ENCODE data around the gene FCN3.

FCN3 gene

DNA sequence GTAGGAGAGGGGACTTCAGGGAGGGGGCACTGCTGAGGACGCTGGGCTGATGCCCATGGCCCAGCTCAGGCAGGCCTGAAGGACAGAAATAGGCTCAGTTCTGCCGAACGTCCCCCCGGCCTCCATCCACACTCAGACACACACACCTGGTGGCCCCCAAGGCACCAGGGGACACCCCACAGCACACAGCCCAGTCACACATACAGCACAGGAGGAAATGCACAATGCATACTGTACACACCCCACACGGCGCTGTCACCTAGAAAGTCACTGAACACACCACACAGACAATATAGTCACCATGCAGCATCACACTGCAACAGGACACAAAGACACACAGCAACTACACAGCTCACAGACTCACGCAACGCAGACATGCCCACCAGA lies 32.2 kb downstream of the FCN3 start:
- Mint-ChIP-seq H3K4me1 (peaks cover 61% of the 10 kb centered on the region), H3K9me3 (no peaks in the 10 kb centered on the region), H3K27me3 (no peaks in the 10 kb centered on the region), H3K27ac (peak overlapping the region; percentile 90), H3K4me3 (peak overlapping the region; percentile 90), H3K36me3 (peaks cover 43% of the 10 kb centered on the region)
- DNase-seq = peak; percentile 57
- CTCF ChIA-PET = interaction anchor here (0.6 to 3.2 kb wide), 8 partner anchors 10 to 321 kb away, joined by 3 to 26 read pairs (median 4); no protein-coding TSS in a partner anchor

GRCh38 chr1:27341525-27342252 lies 32.9 kb downstream of the FCN3 start, which contains the start of gene SYTL1:
SYTL1 (plus strand) TSS chr1:27342022; CDS start chr1:27345335, 3,313 bp downstream.
- peaks cover 41% of the 10 kb centered on the region for H3K36me3 Mint-ChIP-seq
- H3K27me3 Mint-ChIP-seq = no peaks in the 10 kb centered on the region
- peaks cover 59% of the 10 kb centered on the region for H3K4me1 Mint-ChIP-seq
- peak within 1 kb of the TSS; percentile 90 for H3K4me3 Mint-ChIP-seq
- peak within 1 kb of the TSS; percentile 90 for H3K27ac Mint-ChIP-seq
- CTCF ChIA-PET = interaction anchor here (0.6 to 3.2 kb wide), 8 partner anchors 9 to 50 kb away, joined by 3 to 26 read pairs (median 4); partner anchors contain the start of gene GPR3
- DNase-seq = peak; percentile 81
- H3K9me3 Mint-ChIP-seq = no peaks in the 10 kb centered on the region

GRCh38 chr1:27339213-27339612 lies 35.4 kb downstream of the FCN3 start:
- Mint-ChIP-seq H3K27me3 (no peaks in the 10 kb centered on the region), H3K27ac (peak overlapping the region; percentile 30), H3K36me3 (peaks cover 40% of the 10 kb centered on the region), H3K9me3 (no peaks in the 10 kb centered on the region), H3K4me1 (peaks cover 45% of the 10 kb centered on the region), H3K4me3 (no peak overlapping the region)
- no peak for DNase-seq
- CTCF ChIA-PET = interaction anchor here (0.7 to 1.5 kb wide), 3 partner anchors 18 to 56 kb away, joined by 3 read pairs; no protein-coding TSS in a partner anchor

GRCh38 chr1:27338751-27339150 lies 35.9 kb downstream of the FCN3 start:
- CTCF ChIA-PET = interaction anchor here (0.7 to 1.5 kb wide), 3 partner anchors 19 to 57 kb away, joined by 3 read pairs; no protein-coding TSS in a partner anchor
- Mint-ChIP-seq H3K36me3 (peaks cover 43% of the 10 kb centered on the region), H3K4me1 (peaks cover 40% of the 10 kb centered on the region), H3K27me3 (no peaks in the 10 kb centered on the region), H3K4me3 (no peak overlapping the region), H3K9me3 (no peaks in the 10 kb centered on the region), H3K27ac (no peak overlapping the region)
- DNase-seq = no peak

DNA sequence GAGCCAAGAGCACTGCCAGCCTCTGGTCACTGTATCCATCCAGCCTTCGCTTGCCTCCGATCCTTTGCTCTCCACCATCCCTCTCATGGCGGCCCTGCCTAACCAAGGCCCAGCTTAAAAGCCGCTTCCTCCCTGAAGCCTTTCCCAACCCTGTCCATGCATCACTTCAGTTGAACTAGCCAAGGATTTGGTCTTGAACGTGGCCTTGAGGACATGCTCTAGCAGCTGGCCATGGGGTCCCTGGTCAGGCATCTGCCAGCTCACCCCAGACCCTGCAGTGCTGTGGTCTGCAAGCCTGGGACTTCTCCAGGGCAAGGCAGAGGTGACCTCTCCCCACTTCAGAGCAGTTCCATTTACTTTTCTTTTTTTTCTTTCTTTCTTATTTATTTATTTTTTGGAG lies 37.9 kb downstream of the FCN3 start:
- no peak for DNase-seq
- Mint-ChIP-seq H3K27ac (no peak overlapping the region), H3K27me3 (no peaks in the 10 kb centered on the region), H3K4me1 (peaks cover 43% of the 10 kb centered on the region), H3K9me3 (no peaks in the 10 kb centered on the region), H3K4me3 (no peak overlapping the region), H3K36me3 (peaks cover 40% of the 10 kb centered on the region)
- CTCF ChIA-PET = interaction anchor here (0.6 kb wide), 1 partner anchor 39 kb away, joined by 3 read pairs; no protein-coding TSS in a partner anchor

DNA sequence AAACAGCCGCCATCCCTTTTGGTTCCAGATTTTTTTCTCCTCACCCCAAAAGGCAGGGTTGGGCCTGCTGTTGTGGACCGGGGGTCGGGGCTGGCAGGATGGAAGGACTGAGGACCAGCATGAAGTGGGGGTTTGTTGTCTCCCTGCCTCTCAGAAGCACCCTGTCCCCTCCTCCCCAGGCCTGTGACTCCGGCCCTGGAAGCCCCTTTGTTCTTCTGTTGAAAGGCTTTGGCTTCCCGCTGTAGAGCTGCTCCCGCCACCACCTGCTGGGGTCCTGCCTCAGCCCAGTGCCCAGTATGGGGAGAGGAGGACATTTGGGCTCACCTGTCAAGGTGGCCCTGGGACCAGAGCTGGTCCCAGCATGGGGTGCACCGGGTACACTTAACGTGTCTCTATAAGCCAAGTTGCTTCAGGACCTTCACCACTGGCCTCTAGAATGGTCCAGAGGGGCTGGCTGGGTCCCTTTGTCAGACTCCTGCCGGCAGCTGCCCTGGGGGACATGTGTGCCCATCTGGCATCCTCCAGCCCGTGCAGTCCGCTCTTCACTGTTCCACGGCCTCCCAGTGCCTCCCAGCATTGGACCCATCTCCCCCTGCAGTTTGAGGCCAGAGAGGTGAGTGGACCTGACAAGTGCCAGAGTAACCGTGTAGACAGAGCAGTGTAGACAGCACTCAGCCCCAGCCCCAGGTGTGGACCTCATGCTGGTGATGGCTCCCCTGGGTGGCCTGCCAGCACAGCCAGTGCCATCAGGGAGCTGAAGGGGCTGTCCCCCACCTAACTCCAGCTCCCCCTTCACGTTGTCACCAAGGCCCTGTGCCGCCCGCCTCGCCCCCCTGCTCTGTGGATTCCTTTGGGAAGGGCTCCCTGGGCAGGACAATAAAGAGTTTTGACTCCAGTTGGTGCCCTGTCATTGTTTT lies 38.9 kb downstream of the FCN3 start:
- no peak overlapping the region for H3K4me3 Mint-ChIP-seq
- H3K9me3 Mint-ChIP-seq = no peaks in the 10 kb centered on the region
- no peak overlapping the region for H3K27ac Mint-ChIP-seq
- DNase-seq = no peak
- CTCF ChIA-PET = interaction anchor here (0.9 to 1.4 kb wide), 3 partner anchors 52 to 60 kb away, joined by 4 read pairs; no protein-coding TSS in a partner anchor
- H3K27me3 Mint-ChIP-seq = no peaks in the 10 kb centered on the region
- H3K4me1 Mint-ChIP-seq = peaks cover 43% of the 10 kb centered on the region
- peaks cover 40% of the 10 kb centered on the region for H3K36me3 Mint-ChIP-seq

DNA sequence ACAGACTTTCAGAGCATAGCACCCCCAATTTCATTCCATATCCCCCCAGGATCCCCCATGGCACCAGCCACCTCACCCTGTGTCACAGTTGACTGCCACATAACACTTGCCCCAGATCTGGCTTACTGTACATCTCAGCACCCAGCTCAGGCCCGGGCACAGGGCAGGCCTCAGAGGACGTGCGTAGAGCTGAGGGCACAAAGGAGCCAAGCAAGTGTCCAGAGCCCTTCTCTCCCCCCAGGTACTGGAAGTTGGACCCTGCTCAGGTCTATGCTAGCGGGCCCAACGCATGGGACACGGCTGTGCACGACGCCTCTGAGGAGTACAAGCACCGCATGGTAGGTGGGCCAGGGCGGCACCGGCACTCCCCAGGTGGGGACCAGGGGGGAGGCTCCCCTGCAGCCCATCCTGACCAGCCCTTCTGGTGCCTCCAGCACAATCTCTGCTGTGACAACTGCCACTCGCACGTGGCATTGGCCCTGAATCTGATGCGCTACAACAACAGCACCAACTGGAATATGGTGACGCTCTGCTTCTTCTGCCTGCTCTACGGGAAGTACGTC lies 40.8 kb downstream of the FCN3 start:
- no peak overlapping the region for H3K27ac Mint-ChIP-seq
- peaks cover 43% of the 10 kb centered on the region for H3K36me3 Mint-ChIP-seq
- H3K4me1 Mint-ChIP-seq = peaks cover 31% of the 10 kb centered on the region
- H3K9me3 Mint-ChIP-seq = no peaks in the 10 kb centered on the region
- CTCF ChIA-PET = interaction anchor here (0.7 to 5.9 kb wide), 16 partner anchors 8 to 391 kb away, joined by 3 to 46 read pairs (median 6); partner anchors contain the start of genes CD164L2, MAP3K6 and SYTL1
- no peaks in the 10 kb centered on the region for H3K27me3 Mint-ChIP-seq
- no peak overlapping the region for H3K4me3 Mint-ChIP-seq
- DNase-seq = no peak

DNA sequence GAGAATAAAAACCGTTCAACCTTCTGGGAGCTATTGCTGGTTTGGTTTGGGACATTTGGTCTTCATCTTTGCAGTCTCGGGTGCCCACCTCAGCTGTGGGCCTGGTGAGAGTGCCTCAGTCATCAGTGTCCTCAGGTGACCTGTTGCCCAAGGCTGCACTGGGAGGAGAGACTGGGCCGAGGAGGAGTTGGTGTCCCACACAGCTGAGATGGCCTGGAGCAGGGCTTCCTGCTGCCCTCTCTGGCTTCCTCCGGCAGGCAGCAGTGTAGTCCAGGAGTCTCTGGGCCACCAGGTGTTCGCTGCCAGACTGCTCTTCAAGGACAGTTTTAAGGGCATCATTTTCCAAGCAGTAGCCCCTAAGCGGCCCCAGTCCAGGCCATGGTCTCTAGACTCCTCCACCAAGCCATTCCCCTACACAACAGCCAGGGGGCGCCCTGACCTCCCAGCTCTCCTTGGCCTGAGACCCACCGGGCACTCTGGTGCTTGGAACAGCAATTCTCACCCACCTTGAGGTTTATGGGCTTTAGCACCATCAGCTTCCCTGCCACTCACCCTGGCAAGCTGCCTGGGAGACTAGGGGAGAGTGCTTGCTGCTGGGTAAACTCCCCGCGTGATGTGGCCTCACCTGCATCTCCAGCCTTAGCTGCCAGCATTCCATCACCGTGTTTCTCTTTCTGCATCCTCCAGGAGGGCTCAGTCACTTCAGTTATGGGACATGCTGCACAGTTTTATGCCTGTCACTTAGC lies 41.9 kb downstream of the FCN3 start:
- Mint-ChIP-seq H3K27ac (peak overlapping the region; percentile 77), H3K9me3 (no peaks in the 10 kb centered on the region), H3K36me3 (peaks cover 44% of the 10 kb centered on the region), H3K4me1 (peaks cover 39% of the 10 kb centered on the region), H3K4me3 (no peak overlapping the region), H3K27me3 (no peaks in the 10 kb centered on the region)
- CTCF ChIA-PET = interaction anchor here (0.7 to 5.9 kb wide), 30 partner anchors 9 to 390 kb away, joined by 3 to 46 read pairs (median 5); partner anchors contain the start of genes CD164L2, MAP3K6 and SYTL1
- DNase-seq = peak; percentile 73

GRCh38 chr1:27331922-27332321 lies 42.7 kb downstream of the FCN3 start:
- peaks cover 44% of the 10 kb centered on the region for H3K36me3 Mint-ChIP-seq
- peaks cover 42% of the 10 kb centered on the region for H3K4me1 Mint-ChIP-seq
- H3K4me3 Mint-ChIP-seq = no peak overlapping the region

DNA sequence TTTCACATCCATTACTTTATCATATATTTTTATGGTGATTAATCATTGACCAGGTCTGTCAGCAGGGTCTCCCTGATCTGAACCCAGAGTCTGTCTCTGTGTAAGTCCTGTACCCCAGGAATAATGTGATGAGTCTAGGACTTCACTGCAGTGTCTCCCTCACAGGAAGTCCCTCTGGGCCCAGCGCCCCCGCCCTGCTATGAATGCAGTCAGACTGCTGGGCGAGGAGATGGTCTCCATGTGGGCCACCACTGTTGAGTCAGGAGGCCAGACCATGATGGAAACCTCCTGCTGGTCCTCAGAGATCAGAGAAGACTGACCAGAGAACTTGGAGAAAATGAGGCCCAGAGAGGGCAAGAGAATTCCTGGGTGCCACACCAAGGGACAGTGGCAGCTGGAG lies 43.2 kb downstream of the FCN3 start:
- Mint-ChIP-seq H3K9me3 (no peaks in the 10 kb centered on the region), H3K27ac (peak overlapping the region; percentile 77), H3K4me3 (no peak overlapping the region), H3K27me3 (no peaks in the 10 kb centered on the region), H3K36me3 (peaks cover 39% of the 10 kb centered on the region), H3K4me1 (peaks cover 44% of the 10 kb centered on the region)
- DNase-seq = no peak
- CTCF ChIA-PET = interaction anchor here (2.4 to 5.9 kb wide), 4 partner anchors 11 to 64 kb away, joined by 23 to 46 read pairs (median 25); partner anchors contain the start of gene SYTL1

More at GRCh38 chr1:27331922-27332321, 42.7 kb downstream of the FCN3 start:
- no peak for DNase-seq
- Mint-ChIP-seq H3K27me3 (no peaks in the 10 kb centered on the region), H3K27ac (peak overlapping the region; percentile 77), H3K9me3 (no peaks in the 10 kb centered on the region)
- CTCF ChIA-PET = interaction anchor here (0.8 to 5.9 kb wide), 20 partner anchors 8 to 251 kb away, joined by 3 to 46 read pairs (median 9); partner anchors contain the start of genes CD164L2, MAP3K6 and SYTL1

DNA sequence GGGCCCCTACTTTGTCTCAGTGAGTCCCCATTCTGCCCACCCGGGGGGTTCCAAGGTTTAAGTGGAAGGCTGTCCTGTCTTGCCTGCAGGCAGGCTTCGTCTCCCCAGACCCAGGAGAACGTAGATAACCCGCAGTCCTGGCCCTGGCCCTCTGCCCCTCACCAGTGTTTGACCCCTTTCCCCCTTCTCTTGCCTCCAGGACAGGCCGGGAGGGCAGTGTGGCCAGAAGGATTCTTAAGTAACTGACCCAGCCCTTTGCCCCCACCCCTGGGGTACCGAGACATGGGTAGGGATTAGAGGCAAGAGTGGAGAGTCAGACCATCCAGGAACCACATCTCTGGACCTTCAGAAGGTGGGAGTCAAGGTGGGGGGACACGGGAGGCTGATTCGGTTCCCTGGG lies 43.8 kb downstream of the FCN3 start:
- Mint-ChIP-seq H3K36me3 (peaks cover 41% of the 10 kb centered on the region), H3K27me3 (no peaks in the 10 kb centered on the region), H3K4me3 (no peak overlapping the region), H3K27ac (peak overlapping the region; percentile 77), H3K4me1 (peaks cover 47% of the 10 kb centered on the region), H3K9me3 (no peaks in the 10 kb centered on the region)
- CTCF ChIA-PET = interaction anchor here (5.9 kb wide), 1 partner anchor 26 kb away, joined by 46 read pairs; no protein-coding TSS in a partner anchor
- DNase-seq = no peak

- H3K4me3 Mint-ChIP-seq = no peak overlapping the region
- H3K27ac Mint-ChIP-seq = no peak overlapping the region
- no peaks in the 10 kb centered on the region for H3K27me3 Mint-ChIP-seq
- CTCF ChIA-PET = interaction anchor here (0.6 to 1.6 kb wide), 5 partner anchors 10 to 60 kb away, joined by 3 to 4 read pairs (median 3); no protein-coding TSS in a partner anchor
- no peak for DNase-seq
- H3K9me3 Mint-ChIP-seq = no peaks in the 10 kb centered on the region
- H3K4me1 Mint-ChIP-seq = peaks cover 65% of the 10 kb centered on the region
- H3K36me3 Mint-ChIP-seq = peaks cover 39% of the 10 kb centered on the region
Measured at GRCh38 chr1:27327964-27328363, 46.7 kb downstream of the FCN3 start.

DNA sequence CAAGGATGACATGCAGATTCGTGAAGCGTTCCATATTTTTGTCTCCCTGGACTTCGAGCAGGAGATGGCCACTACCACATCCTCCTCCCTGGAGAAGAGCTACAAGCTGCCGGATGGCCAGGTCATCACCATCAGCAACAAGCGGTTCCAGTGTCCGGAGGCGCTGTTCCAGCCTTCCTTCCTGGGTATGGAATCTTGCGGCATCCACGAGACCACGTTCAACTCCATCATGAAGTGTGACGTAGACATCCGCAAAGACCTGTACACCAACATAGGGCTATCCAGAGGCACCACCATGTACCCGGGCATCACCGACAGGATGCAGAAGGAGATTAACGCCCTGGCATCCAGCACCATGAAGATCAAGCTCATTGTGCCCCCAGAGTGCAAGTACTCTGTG lies 49.3 kb downstream of the FCN3 start:
- Mint-ChIP-seq H3K9me3 (no peaks in the 10 kb centered on the region), H3K27me3 (no peaks in the 10 kb centered on the region), H3K4me3 (no peak overlapping the region), H3K36me3 (peaks cover 33% of the 10 kb centered on the region), H3K4me1 (peaks cover 56% of the 10 kb centered on the region), H3K27ac (no peak overlapping the region)
- CTCF ChIA-PET = interaction anchor here (0.5 kb wide), 1 partner anchor 13 kb away, joined by 3 read pairs; no protein-coding TSS in a partner anchor
- no peak for DNase-seq
